Osteocyte (in vitro differentiated cells): ENCODE data around the gene MYO1D. TPM values are rescaled to one million over a fixed set of nuclear protein-coding genes. Genes with fewer than 3 reads are reported as not detected.

Experiments used
- DNase-seq: peaks from one replicate; pipeline ENCODE4 v3.0.0; 2021; ENCODE audit warnings: mixed read lengths; ENCODE audit not compliant: unreplicated experiment; ENCODE audit errors: extremely low spot score
- H3K27ac Mint-ChIP-seq: one replicate; pipeline ENCODE4 v1.8.0; 2021; ENCODE audit warnings: mild to moderate bottlenecking, mixed read lengths; ENCODE audit not compliant: unreplicated experiment
- H3K27me3 Mint-ChIP-seq: one replicate; pipeline ENCODE4 v1.8.0; 2021; ENCODE audit warnings: mixed read lengths; ENCODE audit not compliant: unreplicated experiment
- H3K36me3 Mint-ChIP-seq: one replicate; pipeline ENCODE4 v1.8.0; 2021; ENCODE audit warnings: mixed read lengths; ENCODE audit not compliant: unreplicated experiment
- H3K4me1 Mint-ChIP-seq: one replicate; pipeline ENCODE4 v1.8.0; 2021; ENCODE audit warnings: mixed read lengths; ENCODE audit not compliant: unreplicated experiment
- H3K4me3 Mint-ChIP-seq: one replicate; pipeline ENCODE4 v1.8.0; 2021; ENCODE audit warnings: mild to moderate bottlenecking, moderate library complexity, mixed read lengths; ENCODE audit not compliant: unreplicated experiment
- H3K9me3 Mint-ChIP-seq: one replicate; pipeline ENCODE4 v1.8.0; 2021; ENCODE audit warnings: mixed read lengths; ENCODE audit not compliant: unreplicated experiment
- total RNA-seq: library from RNA; stranded (reverse); gene quantifications from 2 replicates; pipeline ENCODE4 v1.2.1, GENCODE V29; 2021
- TF ChIP-seq, protein P1 (sequence below): fragments of 200-600 bp; sonication (generic); IDR thresholded peaks from 2 replicates; pipeline ENCODE4 v1.5.0; 2021; ENCODE audit warnings: antibody characterized with exemption, mild to moderate bottlenecking, moderate library complexity

MYO1D gene
- total RNA-seq, 1 donor from 2014 or later: 19.1 TPM

DNA sequence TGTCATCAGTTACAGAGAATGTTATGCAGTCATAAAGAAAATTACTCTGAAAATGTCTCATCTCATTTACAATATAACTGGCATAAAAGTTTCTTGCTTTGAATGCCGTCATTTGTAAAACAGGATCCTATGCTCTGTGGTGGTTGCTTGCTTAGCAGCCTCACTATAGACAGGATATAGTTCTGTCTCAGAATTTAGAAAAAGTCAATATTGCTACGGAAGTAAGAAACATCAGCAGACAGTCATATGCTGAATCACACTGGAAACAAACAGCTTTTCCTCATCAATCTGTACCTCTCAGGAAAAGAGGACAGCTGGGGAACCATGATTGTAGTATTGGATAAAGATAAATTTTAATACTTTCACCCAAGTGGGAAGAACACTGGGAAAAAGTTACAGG is 105.5 kb downstream of the MYO1D start:
- Mint-ChIP-seq H3K4me3 (no peak overlapping the region), H3K4me1 (no peaks in the 10 kb centered on the region), H3K36me3 (no peaks in the 10 kb centered on the region), H3K27me3 (no peaks in the 10 kb centered on the region), H3K27ac (no peak overlapping the region), H3K9me3 (no peaks in the 10 kb centered on the region)
- DNase-seq: no peak
- TF ChIP-seq, protein P1, sequence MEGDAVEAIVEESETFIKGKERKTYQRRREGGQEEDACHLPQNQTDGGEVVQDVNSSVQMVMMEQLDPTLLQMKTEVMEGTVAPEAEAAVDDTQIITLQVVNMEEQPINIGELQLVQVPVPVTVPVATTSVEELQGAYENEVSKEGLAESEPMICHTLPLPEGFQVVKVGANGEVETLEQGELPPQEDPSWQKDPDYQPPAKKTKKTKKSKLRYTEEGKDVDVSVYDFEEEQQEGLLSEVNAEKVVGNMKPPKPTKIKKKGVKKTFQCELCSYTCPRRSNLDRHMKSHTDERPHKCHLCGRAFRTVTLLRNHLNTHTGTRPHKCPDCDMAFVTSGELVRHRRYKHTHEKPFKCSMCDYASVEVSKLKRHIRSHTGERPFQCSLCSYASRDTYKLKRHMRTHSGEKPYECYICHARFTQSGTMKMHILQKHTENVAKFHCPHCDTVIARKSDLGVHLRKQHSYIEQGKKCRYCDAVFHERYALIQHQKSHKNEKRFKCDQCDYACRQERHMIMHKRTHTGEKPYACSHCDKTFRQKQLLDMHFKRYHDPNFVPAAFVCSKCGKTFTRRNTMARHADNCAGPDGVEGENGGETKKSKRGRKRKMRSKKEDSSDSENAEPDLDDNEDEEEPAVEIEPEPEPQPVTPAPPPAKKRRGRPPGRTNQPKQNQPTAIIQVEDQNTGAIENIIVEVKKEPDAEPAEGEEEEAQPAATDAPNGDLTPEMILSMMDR: no peak

DNA sequence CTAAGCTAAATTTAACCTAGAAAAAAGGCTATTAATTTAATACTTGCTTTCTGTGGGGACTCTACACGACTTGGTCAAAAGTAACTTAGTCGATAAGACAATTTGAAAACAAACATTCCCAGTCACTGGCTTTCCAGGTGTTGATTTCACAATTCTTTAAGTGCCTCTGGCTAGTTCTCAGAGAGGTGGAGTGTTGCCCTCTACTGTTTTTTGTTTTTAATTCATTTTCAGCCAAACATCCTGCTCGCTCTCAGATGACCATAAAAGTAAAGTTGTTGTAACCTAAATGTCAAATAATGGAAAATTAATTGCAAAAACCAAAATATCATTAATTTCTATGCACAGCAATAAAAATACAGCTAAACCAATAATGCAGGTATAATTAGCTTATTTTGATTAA is 107.1 kb downstream of the MYO1D start:
- H3K27ac Mint-ChIP-seq: no peak overlapping the region
- H3K4me3 Mint-ChIP-seq: no peak overlapping the region
- H3K36me3 Mint-ChIP-seq: no peaks in the 10 kb centered on the region
- TF ChIP-seq, protein P1: peak; percentile 11
- no peak for DNase-seq
- no peaks in the 10 kb centered on the region for H3K27me3 Mint-ChIP-seq
- no peaks in the 10 kb centered on the region for H3K4me1 Mint-ChIP-seq
- H3K9me3 Mint-ChIP-seq: no peaks in the 10 kb centered on the region

DNA sequence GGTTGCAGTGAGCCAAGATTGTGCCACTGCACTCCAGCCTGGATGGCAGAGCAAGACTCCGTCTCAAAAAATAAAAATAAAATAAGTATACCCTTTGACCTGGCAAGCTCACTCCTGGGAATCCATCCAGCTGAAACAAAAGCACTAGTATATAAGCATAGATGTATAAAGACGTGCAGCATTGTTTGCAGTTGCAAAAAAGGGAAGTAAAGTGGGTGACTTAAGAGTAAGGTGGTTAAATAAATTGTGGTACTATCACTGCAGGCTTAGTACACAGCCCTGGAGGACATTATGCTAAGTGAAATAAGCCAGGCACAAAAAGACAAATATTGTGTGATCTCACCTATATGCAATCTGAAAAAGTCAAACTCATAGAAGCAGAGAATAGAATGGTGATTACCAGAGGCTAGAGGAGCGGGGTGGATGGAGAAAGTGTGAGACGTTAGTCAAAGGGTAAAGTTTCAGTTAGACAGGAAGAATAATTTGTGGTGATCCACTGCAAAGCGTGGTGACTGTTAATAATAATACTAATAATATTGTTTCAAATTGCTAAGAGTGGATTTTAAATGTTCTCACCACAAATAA is 113.0 kb downstream of the MYO1D start:
- Mint-ChIP-seq H3K4me3 (no peak overlapping the region), H3K4me1 (no peaks in the 10 kb centered on the region), H3K27ac (no peak overlapping the region), H3K27me3 (no peaks in the 10 kb centered on the region), H3K9me3 (no peaks in the 10 kb centered on the region), H3K36me3 (no peaks in the 10 kb centered on the region)
- no peak for DNase-seq
- TF ChIP-seq, protein P1: no peak

DNA sequence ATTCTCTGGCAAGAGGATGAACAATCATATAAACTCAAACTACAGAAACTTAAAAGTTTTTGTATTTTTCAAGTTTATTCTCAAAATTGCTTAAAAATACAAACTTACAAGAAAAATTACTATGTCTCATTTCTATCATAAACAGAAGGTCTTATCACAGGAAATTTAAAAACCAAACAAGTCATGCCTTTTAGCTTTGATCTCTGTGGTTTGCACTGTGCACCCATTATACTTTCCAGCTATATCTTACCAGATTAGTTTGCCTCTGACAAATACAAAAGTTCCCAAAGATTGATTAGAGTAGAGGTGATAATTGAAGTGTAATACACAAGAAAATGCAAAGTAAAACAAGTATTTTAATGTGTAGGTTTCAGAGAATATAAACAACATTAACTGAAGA is 117.4 kb downstream of the MYO1D start:
- TF ChIP-seq, protein P1: no peak
- Mint-ChIP-seq H3K27me3 (no peaks in the 10 kb centered on the region), H3K27ac (no peak overlapping the region), H3K9me3 (no peaks in the 10 kb centered on the region), H3K36me3 (no peaks in the 10 kb centered on the region), H3K4me3 (no peak overlapping the region), H3K4me1 (no peaks in the 10 kb centered on the region)
- DNase-seq: no peak

DNA sequence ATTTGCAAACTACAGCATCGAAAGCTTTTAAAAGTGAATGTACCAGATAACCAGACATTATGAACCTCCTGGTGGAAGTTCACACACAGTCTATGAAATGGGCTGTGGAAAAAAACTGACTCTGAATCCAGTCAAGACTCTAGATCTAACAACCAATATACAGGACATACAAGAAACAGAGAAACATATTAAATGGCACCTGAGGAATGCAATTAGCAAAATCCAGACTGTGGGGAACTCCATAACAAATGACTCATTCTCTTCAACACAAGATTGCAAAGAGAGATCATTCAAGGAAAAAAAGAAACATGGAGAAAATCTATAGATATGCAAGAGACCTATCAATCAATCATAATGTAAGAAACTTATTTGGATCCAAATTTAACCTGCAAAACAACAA is 119.0 kb downstream of the MYO1D start:
- Mint-ChIP-seq H3K36me3 (no peaks in the 10 kb centered on the region), H3K4me1 (no peaks in the 10 kb centered on the region), H3K9me3 (no peaks in the 10 kb centered on the region), H3K27ac (no peak overlapping the region), H3K27me3 (no peaks in the 10 kb centered on the region), H3K4me3 (no peak overlapping the region)
- DNase-seq: no peak
- TF ChIP-seq, protein P1: no peak
